GM18517 (cell line): ENCODE results near the gene CMTM6.
"Not testable (repeated sequence)": the region's sequence is repeated elsewhere in the genome, so short reads cannot be mapped to it uniquely, and the experiment has no call there.

ENCODE experiments used
- ATAC-seq: cut with Tn5 transposase; IDR thresholded peaks from one replicate; pipeline ENCODE4 v1.9.1; 2021; ENCODE audit warnings: mild to moderate bottlenecking, moderate library complexity; ENCODE audit not compliant: unreplicated experiment

Gene CMTM6, protein sequence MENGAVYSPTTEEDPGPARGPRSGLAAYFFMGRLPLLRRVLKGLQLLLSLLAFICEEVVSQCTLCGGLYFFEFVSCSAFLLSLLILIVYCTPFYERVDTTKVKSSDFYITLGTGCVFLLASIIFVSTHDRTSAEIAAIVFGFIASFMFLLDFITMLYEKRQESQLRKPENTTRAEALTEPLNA

DNA sequence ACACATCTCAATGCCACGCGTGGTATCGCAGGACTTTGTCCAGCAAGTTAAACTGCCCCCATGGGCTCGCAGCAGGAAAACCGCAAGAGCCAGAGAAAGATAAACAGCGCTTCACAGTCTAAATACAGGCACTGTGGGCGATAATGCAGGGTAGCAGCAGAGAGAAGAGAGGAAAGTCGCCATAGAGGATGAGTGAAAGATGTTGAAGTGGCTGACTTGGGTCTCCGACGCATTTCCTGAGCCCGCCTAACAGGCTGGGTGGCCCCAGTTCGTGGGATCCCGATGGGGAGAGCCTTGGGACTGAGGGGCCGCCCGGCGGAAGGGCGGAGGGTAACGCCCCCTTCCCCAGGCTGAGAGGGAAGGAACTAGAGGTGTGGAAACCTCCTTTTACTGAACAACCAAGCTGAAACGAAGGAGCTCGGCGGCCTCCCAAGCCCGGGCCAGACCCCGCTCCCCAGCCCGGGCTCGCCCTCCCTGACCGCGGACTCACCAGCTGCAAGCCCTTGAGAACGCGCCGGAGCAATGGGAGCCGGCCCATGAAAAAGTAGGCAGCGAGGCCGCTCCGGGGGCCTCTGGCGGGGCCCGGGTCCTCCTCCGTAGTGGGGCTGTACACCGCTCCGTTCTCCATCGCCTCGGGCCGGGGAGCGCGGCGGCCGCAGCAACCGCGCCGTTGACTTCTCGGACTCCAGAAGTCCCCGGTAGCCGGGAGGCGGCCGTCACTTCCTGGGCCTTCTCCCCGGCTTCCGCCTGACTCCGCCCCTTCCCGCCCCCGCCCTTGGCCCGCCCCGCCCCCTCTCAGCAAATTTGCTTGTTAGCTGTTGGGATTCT is at the start of gene CMTM6:
Gene CMTM6, minus strand, starts transcription at position 735 of the 828 bp plus-strand sequence. Its CDS starts 107 bp downstream, at position 628.
- peak; percentile 53 for ATAC-seq

DNA sequence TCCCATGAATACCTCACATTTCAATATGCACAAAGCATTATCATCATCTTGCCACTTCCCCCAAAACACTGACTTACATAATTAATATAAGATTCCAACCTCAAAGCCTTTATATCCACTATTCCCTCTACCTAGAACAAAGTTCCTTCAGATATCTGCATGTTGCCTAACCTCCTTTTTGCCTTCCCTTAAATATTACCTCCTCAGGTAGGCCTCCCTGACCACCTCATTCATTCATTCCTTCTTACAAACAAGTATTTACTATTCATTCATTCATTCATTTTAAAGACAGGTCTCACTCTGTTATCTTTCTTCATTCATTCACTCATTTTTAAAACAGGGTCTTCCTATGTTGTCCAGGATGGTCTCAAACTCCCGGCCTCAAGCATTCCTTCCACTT is 49.4 kb upstream of the CMTM6 start:
- ATAC-seq = no peak

DNA sequence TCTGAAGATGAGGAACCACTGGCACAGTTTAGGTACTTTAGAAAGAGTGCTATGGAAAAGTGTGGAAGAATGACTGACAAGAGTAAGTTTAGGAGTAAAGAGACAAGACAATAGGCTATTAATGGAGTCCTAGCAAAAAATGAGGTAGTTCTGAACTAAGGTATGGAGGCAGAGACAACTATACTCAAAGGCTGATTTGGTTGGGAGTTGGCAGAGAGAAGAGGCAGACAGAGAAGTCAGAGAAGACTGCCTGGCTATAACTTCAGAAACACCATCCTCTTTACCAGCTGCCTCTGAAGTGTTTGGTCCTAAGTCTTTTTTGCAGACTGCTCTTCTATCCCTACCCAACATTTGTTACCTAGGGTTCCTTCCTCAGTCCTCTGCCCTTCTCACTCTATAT is 48.8 kb upstream of the CMTM6 start:
- ATAC-seq = peak; percentile 6

DNA sequence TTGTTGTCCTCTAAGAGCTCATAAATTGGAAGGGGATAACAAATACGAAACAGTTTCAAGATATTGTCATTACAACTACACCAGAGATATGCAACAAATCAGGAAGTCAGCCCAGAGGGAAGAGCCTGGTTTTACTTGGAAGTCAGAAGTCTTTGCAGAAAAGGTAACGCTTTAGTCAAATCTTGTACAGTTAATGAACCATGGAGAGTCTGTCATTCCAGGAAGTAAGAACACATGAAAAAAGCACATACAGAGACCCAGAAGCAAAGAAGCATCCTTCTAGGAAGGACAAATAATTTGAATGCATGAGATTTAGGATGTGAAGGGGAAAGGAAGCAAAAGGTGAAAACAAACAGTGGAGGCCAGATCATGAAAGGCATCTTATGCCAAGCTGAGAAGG is 48.4 kb upstream of the CMTM6 start:
- peak; percentile 44 for ATAC-seq

DNA sequence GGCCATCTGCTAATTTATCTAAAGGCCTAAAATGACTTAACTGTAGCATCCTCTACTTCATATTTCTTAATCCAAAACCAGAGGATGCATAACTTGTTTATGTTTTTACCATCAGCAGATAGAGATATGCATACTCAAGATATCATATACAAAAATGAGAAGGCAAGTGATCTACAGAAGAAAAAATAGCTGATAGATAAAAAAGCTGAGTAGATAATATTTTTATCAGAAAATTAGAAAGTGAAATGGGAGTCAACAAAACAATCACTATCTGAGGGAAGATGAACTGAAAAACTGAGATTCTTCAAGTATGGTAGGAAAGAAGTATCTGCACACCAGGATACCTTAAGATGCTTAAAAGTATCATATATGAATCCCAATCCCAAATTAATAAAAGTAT is 42.7 kb upstream of the CMTM6 start:
- ATAC-seq = no peak

DNA sequence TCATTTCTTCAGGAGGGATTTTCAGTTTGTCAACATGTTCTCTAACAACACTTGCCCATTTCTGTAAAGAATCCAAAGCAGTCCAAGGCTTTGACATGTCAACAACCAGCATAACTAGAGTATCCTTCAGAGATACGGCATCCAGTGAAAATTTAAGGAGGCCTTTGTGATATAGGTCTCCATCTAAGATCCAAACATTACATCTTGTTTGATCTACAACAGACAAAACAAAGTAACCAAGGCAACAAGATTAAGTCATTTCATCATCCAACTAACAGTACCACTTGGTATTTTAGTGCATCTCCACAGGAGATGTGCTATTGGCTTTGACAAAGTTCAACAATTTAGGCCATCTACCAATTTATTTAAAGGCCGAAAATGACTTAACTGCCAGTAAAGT is 42.2 kb upstream of the CMTM6 start:
- no peak for ATAC-seq

DNA sequence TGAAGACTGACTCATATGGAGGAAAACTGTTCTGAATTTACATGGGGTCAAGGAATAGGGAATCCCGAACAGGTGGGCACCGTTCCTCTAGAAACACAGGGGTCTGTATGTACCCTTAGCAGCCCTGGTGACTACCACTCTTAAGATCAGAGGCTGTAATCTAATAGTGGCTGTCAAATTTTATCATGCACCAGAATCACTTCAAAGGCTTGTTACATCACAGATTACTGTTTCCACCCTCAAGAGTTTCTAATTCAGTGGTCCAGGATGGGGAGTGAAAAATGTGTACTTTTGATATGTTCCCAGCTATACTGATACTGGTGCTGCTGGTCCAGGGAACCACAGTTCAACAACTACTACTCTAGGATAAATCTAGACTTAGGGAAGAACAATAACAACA is 40.2 kb upstream of the CMTM6 start:
- no peak for ATAC-seq

DNA sequence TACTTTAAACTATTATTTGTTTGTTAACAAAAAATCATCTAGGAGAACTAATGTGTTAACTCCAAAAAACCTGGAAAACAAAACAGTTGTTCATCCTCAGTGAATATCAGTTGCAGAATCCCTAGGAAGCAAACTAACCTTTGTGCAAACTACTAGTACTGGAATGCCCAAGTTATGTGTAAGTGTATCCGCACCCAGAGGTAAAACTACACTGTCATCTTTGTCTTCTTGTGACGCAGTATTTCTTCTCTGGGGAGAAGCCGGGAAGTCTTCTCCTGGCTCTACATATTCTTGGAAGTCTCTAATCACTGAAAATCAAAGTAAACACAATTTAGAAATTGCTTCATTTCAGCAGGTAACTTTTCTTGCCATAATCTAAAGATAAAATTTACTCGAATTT is 38.2 kb upstream of the CMTM6 start:
- ATAC-seq = no peak

DNA sequence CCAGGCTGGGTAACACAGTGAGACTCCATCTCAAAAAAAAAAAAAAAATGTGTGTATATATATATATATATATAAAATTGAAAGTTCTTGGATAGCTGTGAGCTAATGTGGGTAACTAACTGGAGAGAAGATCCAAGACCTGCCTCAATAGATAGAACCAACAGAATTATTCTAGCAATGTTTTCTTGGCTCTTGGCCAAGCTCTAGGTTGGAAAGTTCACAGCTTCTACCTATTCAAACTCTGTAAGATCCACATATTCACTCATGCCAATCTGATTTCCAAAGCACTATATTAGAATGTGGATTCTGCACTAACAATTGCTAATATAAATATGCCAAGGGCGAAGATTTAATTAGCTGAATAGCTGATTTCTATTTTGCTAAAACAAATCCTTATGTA is 29.8 kb upstream of the CMTM6 start:
- ATAC-seq = no peak

DNA sequence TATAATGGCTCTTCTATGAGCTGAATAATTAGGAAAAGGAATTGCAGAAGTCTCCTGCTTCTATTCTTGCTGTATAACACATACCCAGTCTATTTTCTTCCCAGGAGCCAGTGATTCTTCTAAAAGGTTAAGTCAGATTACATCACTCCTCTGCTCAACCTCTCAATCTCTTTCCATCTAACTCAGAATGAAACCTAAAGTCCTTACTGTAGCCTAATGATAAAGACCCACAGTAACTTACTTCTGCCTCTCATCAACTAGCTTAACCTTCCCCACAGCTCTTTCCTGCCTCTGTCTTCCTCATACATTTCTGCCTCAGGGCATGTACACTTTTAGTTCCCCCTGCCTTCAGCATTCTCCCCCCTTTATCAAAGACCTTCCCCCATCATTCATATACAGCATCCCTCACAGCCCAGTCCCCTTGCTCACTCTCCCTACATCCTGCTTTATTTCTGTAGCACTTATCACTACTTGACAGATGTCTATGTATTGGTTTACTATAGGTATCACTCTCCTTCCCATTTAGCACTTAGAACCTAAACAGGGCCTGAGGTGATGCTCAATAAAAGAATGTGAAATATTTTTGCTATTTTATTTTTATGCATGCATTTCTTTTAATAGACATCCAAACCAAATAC is 28.5 kb upstream of the CMTM6 start:
- ATAC-seq = no peak

DNA sequence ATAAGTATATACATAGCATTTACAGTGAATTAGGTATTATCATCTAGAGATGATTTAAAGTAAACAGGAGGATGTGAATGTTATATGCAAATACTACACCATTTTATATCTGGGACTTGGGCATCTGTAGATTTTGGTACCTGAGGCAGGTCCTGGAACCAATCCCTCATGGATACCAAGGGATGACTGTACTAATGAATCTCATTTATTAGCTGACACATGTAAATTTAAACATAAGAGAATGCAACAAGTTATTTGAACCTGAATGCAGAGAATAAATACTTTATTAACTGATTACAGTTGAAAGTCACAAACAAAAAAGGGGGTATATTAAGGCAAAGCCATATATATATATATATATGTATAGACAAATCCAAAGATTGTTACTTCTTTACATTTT is 23.1 kb upstream of the CMTM6 start:
- ATAC-seq = no peak

DNA sequence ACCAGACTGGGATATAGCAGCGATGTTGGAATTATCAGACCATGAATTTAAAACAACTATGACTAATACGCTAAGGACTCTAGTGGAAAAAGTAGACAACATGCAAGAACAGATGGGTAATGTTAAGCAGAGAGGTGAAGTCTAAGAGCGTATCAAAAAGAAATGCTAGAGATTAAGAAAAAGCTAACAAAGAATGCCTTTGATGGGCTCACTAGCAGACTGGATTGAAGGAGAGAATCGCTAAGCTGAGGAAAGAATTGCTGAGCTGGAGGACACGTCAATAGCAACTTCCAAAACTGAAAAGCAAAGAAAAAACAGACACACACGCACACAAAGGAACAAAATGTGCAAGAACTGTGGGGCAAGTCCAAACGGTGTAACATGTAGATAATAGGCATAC is 20.0 kb upstream of the CMTM6 start:
- ATAC-seq = no peak

DNA sequence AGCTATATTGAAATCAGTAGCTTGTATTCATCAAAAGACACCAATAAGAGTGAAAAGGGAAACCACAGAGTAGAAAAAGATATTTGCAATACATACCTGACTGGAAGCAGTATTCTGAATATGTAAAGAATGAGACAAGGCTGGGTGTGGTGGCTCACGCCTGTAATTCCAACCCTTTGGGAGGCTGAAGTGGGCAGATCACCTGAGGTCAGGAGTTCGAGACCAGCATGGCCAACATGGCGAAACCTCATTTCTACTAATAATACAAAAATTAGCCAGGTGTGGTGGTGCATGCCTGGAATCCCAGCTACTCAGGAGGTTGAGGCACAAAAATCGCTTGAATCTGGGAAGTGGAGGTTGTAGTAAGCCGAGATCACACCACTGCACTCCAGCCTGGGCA is 16.3 kb upstream of the CMTM6 start:
- not testable (repeated sequence) for ATAC-seq

DNA sequence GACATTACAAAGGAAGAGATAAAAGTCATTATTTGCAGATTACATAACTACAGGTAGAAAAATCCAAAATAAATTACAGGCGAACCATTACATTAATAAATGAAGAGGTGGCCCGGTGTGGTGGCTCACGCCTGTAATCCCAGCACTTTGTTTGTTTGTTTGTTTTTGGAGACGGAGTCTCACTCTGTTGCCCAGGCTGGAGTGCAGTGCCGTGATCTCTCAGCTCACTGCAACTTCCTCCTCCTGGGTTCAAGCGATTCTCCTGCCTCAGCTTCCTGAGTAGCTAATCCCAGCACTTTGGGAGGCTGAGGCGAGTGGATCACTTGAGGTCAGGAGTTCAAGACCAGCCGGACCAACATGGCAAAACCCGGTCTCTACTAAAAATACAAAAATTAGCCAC is 14.1 kb upstream of the CMTM6 start:
- ATAC-seq = peak; percentile 12

DNA sequence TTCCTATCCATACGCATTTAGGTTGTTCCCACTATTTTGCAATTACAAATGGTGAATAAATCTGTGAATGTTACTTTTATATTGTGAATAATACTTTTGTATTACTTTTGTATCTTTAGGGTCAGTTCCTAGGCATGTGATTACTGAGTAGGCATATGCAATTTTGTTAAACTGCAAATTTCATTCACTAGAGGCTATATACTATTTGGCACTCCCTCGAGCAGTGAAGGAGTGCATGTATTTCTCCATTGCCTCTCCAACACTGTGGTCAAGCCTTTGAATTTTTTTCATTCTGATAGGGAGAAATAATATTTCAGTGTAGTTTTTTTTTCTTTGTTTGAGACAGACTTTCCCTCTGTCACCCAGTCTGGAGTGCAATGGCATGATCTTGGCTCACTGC is 8.4 kb upstream of the CMTM6 start:
- no peak for ATAC-seq

DNA sequence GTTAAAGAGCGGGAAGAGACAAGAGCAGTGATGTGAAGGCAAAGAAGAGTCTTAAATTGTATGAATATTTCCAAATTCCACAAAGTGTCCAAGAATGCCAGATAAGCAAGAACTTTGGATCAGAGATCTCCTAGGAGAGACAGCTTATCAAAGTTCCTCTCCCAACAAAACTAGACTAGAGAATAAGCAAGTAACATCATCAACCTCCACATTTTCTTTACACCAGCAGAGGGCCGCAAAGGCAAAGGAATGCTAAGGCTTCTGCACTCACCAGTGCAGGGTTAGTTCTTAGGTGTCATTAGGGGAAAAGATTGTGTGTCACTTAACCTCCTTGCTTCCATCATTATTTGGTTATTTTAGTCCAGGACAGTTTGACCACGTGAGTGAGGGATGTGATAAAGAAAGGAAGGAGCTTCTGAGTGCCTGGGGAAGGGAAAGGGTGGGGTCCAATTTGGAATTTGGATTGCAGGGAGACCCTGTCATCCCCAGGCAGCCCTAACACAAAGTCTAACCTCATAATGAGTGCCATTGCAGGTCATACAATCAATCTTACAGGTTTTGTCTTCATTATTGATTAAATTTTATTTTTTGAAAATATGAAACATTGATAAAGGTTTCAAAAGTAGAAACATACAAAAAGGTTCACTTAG is 7.5 kb upstream of the CMTM6 start:
- ATAC-seq = peak; percentile 82

DNA sequence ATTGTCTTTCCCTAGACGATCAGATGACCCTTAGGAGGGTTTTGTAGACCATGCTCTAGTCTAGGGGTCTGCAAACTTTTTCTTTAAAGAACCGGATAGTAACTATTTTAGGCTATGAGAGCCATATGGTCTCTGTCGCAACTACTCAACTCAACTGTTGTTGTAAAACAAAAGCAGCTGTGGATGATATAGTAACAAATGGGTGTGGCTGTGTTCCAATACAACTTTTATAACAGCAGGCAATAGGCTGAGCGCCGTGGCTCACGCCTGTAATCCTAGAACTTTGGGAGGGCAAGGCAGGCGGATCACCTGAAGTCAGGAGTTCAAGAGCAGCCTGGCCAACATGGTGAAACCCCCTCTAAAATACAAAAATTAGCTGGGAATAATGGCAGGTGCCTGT is 6.1 kb upstream of the CMTM6 start:
- ATAC-seq = no peak

DNA sequence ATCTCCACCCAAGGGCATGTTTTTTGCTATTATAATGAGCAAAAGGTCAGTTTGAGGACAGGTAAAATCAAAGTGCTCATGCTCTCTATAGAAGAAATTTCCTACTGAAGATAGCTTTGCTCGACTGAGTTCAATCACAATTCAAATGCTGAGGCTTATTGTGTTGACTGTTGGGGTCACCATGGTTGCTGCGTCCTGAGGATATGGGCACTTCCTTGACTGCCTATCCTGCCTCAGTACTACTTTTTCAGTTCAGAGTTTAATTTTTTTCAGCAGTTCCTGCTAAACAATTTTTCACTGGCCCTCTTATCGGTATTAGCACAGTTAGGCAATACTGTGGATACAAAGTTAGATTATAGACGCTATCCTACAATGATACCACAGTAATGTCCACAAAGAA is 3.8 kb upstream of the CMTM6 start:
- no peak for ATAC-seq

DNA sequence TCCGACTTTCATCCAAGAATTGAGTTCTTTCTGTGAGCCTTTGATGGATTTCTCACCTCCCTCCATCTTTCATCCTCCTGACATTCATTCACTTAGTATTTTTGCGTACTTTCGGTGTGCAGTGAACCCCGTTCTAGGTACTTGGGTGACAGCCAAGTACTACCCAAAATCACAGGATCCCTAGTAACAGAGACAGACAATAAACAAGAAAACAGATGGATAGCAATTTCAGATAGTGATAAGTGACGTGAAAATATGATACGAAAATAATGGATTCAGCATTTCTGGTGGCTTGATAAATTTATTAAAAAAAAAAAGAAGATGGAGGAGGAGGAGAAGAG is 264 bp upstream of the CMTM6 start:
- no peak for ATAC-seq

DNA sequence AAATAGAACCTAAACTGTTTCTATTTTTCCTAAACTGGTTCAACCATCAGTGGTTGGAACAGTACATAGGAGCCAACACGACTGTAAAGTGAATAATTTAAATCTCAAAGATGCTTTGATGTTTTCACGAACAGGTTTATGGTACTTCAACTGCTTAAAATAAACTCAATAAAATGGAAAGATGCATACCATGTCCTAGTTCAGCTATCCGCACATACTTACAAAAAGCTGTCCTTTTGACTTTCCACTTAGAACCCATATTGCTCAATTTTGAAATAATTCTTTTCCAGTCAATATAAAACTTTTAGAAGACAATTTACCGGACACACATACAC is 902 bp downstream of the CMTM6 start:
- ATAC-seq = no peak

DNA sequence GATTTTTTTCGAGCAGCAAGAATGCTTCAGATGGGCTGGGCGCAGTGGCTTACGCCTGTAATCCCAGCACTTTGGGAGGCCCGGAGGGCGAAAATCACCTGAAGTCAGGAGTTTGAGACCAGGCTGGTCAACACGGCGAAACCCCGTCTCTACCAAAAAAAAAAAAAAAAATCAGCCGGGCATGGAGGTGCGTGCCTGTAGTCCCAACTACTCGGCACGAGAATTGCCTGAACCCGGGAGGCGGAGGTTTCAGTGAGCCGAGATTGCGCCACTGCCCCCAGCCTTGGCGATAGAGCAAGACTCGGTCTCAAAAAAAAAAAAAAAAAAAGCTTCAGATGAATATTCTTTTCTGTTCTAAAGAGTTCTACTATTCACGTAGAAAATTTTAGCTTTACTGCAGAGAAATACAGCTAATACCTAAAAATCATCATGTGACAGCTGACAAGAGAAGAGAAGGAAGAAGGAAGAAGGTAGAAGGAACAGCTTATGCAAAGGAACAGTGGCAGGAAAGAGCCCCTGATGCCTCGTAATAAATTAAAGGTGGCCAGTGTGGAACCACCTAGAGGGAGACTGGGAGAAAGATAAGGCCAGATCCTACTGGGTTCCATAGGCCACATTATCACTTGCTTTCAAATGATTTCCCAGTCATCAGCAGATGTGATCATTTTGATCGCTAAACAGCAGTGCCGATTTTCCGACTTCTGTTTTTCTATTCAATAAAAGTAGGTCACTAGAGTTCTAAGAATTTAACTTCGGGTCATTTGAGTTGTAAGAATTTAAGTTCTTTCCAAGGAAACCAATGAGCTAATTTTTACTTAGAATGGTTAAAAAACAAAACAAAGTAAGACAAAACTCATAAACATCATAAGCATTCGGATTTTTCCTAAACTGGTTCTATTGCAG is 1.5 kb downstream of the CMTM6 start:
- ATAC-seq = no peak
